Stomach smooth muscle (tissue), 2 donors: ENCODE measurements around the gene KDM4B.
A peak's percentile ranks its signal among the peaks of the same experiment; 100 is the strongest.

Source experiments
- H3K27ac ChIP-seq: one replicate; pipeline ENCODE4 v1.7.0; 2013; ENCODE audit warnings: mild to moderate bottlenecking, low read length, inconsistent platforms
- H3K27me3 ChIP-seq, 2 donors: one replicate each; pipeline ENCODE4 v1.7.0; 2013; ENCODE audit warnings: low read length in 2 of 2; ENCODE audit not compliant: insufficient read depth in 2 of 2, control insufficient read depth in 1 of 2
- H3K36me3 ChIP-seq, 2 donors: one replicate each; pipeline ENCODE4 v1.7.0; 2013; ENCODE audit warnings: low read length in 2 of 2; ENCODE audit not compliant: control insufficient read depth in 2 of 2, insufficient read depth in 2 of 2
- H3K4me1 ChIP-seq: one replicate; pipeline ENCODE4 v1.7.0; 2013; ENCODE audit warnings: low read length; ENCODE audit not compliant: control insufficient read depth, insufficient read depth
- H3K4me3 ChIP-seq, 2 donors: one replicate each; pipeline ENCODE4 v1.7.0; 2013; ENCODE audit warnings: low read length in 2 of 2
- H3K9ac ChIP-seq, 2 donors: one replicate each; pipeline ENCODE4 v1.7.0; 2013; ENCODE audit warnings: low read length in 2 of 2, mild to moderate bottlenecking in 1 of 2
- H3K9me3 ChIP-seq, 2 donors: one replicate each; pipeline ENCODE4 v1.7.0; 2013; ENCODE audit warnings: low read length in 2 of 2; ENCODE audit not compliant: control insufficient read depth in 2 of 2
- donor health status: healthy.
- donor health status: Pancreatic carcinoma.

Gene KDM4B

GRCh38 chr19:5035793-5036697 is 67.1 kb downstream of the KDM4B start:
- no peak overlapping the region for H3K9ac ChIP-seq
- H3K27me3 ChIP-seq = no peaks in the 10 kb centered on the region
- no peaks in the 10 kb centered on the region for H3K9me3 ChIP-seq
- H3K36me3 ChIP-seq = peaks cover 19 to 22% of the 10 kb centered on the region in 2 donors
- no peak overlapping the region for H3K27ac ChIP-seq
- peak overlapping the region in 1 of 2 donors; percentile 22 for H3K4me3 ChIP-seq
- H3K4me1 ChIP-seq = peaks cover 46% of the 10 kb centered on the region

DNA sequence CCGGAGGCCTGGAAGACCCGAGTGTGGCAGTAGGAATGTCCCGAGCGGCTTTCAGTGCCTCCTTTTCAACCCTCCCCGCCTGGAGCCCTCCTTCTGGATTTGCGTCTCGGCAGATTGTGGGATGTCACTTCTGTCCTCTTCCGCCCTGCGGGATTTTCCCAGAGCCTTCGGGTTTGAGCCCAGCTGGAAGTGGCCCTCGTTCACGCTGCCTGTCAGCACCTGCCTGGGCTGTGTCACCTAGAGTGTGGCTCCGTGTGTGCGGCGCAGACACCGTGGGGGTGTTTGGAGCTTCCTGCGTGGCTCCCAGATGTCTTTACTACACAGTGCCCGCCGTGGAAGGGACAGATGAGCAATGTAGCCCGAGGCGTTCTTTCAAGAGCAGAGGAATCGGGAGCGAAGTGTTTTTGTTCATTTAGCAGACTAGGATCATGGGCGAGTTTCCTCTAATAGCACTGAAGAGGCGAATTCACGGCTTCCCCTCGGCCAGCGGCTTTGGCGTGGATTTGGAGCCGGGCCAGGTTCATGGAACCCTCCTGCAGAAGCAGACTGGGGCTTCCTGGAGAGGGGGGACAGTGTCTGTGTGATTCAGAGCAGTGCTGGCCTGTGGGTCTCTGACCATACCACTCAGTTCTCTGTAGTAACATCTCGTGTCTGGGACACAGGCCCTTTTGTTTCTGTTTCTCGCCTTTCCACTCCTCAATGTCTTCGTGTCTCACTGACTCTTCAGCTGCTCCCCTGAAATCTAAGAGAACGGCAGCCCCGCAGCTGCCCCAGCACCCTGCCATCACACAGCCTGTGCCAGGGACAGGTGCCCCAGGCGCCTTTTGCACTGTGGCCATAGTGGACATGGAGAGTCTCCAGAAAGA is 68.0 kb downstream of the KDM4B start:
- H3K4me3 ChIP-seq = peak overlapping the region in 1 of 2 donors; percentile 54
- no peaks in the 10 kb centered on the region for H3K27me3 ChIP-seq
- no peak overlapping the region for H3K9ac ChIP-seq
- peaks cover 37% of the 10 kb centered on the region for H3K4me1 ChIP-seq
- H3K9me3 ChIP-seq = no peaks in the 10 kb centered on the region
- H3K27ac ChIP-seq = peak overlapping the region; percentile 37
- H3K36me3 ChIP-seq = peaks cover 19 to 22% of the 10 kb centered on the region in 2 donors

DNA sequence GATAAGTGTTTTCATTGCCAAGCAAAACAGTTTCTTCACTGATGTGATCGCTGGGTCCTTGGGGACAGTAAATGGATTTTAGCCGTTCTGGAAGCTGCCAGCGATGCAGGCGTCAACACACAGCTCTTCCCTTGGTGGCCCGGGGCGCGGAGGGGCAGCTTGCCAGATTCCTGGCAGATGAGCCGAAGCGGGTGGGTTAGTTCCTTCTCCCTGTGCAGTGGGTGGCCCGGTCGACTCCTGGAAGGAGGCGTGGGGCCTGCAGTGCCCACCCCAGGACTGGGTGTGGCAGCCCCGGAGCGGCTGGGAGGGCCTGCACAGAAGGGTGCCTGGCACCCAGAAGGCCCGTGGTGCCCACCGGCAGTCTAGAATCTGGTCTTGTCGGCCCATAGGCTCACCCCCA is 69.0 kb downstream of the KDM4B start:
- H3K27ac ChIP-seq = no peak overlapping the region

GRCh38 chr19:5038631-5039271 is 69.8 kb downstream of the KDM4B start:
- Histone ChIP-seq H3K4me1 (peaks cover 36% of the 10 kb centered on the region), H3K9ac (no peak overlapping the region)

More for the DNA sequence above, 69.0 kb downstream of the KDM4B start:
- Histone ChIP-seq H3K4me1 (peaks cover 36% of the 10 kb centered on the region), H3K27me3 (no peaks in the 10 kb centered on the region), H3K4me3 (no peak overlapping the region), H3K36me3 (peaks cover 18 to 25% of the 10 kb centered on the region in 2 donors), H3K9me3 (no peaks in the 10 kb centered on the region), H3K9ac (no peak overlapping the region)

DNA sequence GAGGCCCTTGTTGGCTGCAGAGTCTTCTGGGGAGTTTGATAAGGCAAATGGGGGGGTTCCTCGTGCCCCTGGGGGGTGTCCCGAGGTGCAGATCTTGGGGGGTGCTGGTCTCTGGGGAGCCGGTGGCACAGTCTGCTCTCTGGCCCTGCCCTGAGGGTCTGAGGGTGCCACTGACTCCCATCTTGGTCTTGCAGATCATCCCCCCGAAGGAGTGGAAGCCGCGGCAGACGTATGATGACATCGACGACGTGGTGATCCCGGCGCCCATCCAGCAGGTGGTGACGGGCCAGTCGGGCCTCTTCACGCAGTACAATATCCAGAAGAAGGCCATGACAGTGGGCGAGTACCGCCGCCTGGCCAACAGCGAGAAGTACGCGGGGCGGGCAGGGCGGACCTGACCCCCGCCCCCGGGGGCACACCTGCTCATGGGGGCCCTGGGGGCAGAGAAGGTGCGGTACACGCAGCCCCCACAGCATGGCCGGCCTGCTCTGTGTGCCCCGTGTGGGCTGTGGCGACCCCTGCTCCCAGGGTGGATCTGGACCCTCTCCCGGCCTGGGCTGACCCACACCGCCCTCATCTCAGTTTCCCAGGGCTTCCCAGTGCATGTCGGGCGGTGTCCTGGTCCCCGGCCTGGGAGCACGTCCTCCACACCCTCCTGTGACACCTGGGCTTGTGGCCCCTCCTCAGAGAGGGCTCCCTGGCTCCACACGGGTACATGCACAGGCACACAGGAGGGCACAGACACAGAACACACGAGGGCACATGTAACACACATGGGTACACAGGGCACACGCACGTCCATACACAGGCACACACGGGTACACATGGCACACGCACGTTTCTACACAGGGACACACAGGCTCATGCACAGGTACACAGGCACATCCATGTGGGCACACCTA is 71.0 kb downstream of the KDM4B start:
- H3K9ac ChIP-seq = no peak overlapping the region
- no peak overlapping the region for H3K4me3 ChIP-seq
- H3K27me3 ChIP-seq = no peaks in the 10 kb centered on the region
- H3K27ac ChIP-seq = no peak overlapping the region
- H3K36me3 ChIP-seq = peaks cover 14 to 22% of the 10 kb centered on the region in 2 donors
- H3K4me1 ChIP-seq = peaks cover 36% of the 10 kb centered on the region
- H3K9me3 ChIP-seq = no peaks in the 10 kb centered on the region

More at GRCh38 chr19:5038631-5039271, 69.8 kb downstream of the KDM4B start:
- no peak overlapping the region for H3K4me3 ChIP-seq
- no peaks in the 10 kb centered on the region for H3K9me3 ChIP-seq
- H3K27me3 ChIP-seq = no peaks in the 10 kb centered on the region
- no peak overlapping the region for H3K27ac ChIP-seq
- H3K36me3 ChIP-seq = peaks cover 17 to 18% of the 10 kb centered on the region in 2 donors

DNA sequence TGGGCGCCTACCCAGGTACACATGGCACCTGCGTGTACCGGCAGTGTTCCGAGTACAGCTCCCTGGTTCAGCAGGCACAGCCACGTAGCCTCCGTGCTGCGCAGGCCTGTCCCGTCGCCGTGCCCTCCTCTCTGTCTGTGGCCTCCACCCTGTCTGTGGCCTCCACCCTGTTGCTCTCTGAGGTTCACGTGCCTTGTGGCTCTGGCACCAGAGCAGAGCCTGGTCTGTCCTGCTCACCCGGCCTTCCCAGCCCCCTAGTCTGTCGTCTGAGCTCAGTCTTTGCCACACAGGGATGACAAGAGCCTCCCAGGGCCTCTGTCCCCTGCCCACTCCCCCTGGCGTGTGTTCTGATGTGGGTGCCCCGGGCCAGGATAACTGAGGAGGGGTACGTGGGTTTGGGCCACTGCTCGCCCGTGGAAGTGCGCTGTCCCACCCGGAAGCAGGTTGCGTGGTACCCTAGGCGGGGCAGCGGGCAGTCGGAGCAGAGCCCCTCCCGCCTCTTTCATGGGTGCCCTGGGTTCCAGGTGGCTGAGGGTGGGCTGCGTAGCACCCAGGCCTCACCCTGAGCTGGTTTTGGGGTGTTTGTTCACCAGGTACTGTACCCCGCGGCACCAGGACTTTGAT is 71.7 kb downstream of the KDM4B start:
- Histone ChIP-seq H3K9ac (no peak overlapping the region), H3K4me3 (no peak overlapping the region), H3K27ac (no peak overlapping the region), H3K36me3 (peaks cover 14 to 22% of the 10 kb centered on the region in 2 donors), H3K9me3 (no peaks in the 10 kb centered on the region), H3K4me1 (peaks cover 29% of the 10 kb centered on the region), H3K27me3 (no peaks in the 10 kb centered on the region)

- H3K4me3 ChIP-seq = no peak overlapping the region
- H3K36me3 ChIP-seq = peaks cover 16 to 22% of the 10 kb centered on the region in 2 donors
- peaks cover 22% of the 10 kb centered on the region for H3K4me1 ChIP-seq
- H3K27me3 ChIP-seq = no peaks in the 10 kb centered on the region
- H3K27ac ChIP-seq = no peak overlapping the region
- H3K9me3 ChIP-seq = no peaks in the 10 kb centered on the region
- H3K9ac ChIP-seq = no peak overlapping the region
Observed at GRCh38 chr19:5041168-5041912, 72.4 kb downstream of the KDM4B start.

DNA sequence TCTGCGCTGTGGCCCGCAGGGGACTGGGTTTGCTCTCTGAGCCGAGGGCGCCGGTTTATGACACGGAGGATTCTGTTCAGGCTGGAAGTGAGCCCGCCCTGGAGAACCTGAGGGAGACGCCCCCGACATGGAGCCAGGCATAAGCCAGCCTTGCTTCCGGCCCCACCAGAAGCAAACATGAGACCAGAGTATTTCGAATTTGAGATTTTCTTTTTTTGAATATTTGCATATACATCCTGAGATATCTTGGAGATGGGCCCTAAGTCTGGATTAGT is 72.9 kb downstream of the KDM4B start:
- no peak overlapping the region for H3K9ac ChIP-seq
- peaks cover 18 to 22% of the 10 kb centered on the region in 2 donors for H3K36me3 ChIP-seq
- H3K27ac ChIP-seq = no peak overlapping the region
- H3K4me1 ChIP-seq = peaks cover 17% of the 10 kb centered on the region
- no peaks in the 10 kb centered on the region for H3K27me3 ChIP-seq
- H3K4me3 ChIP-seq = no peak overlapping the region
- no peaks in the 10 kb centered on the region for H3K9me3 ChIP-seq

GRCh38 chr19:5042556-5042955 is 73.6 kb downstream of the KDM4B start:
- no peak overlapping the region for H3K27ac ChIP-seq
- H3K36me3 ChIP-seq = peaks cover 18 to 28% of the 10 kb centered on the region in 2 donors
- H3K9ac ChIP-seq = no peak overlapping the region

More at GRCh38 chr19:5042556-5042955, 73.6 kb downstream of the KDM4B start:
- H3K9me3 ChIP-seq = no peaks in the 10 kb centered on the region
- no peaks in the 10 kb centered on the region for H3K27me3 ChIP-seq
- no peak overlapping the region for H3K4me3 ChIP-seq
- H3K4me1 ChIP-seq = peaks cover 10% of the 10 kb centered on the region
